Right cardiac atrium (tissue), 5 donors: Measurements from ENCODE around the gene TUBB3. TPM values are rescaled to one million over a fixed set of nuclear protein-coding genes. Genes with fewer than 3 reads are reported as not detected.

ENCODE experiments used
- ATAC-seq, 2 donors: fragments of 200-7000 bp; cut with Tn5 transposase; one replicate each; pipeline versions ENCODE4 v1.8.0 to v1.9.1; 2020; ENCODE audit warnings: moderate library complexity in 2 of 2, mild to moderate bottlenecking in 1 of 2
- DNase-seq, 3 donors: peaks; one replicate each; pipeline ENCODE4 v3.0.0-alpha.2; 2020
- H3K27ac ChIP-seq: one replicate; pipeline ENCODE4 v1.5.1; 2013; ENCODE audit warnings: mild to moderate bottlenecking, low read length, control low read depth, moderate library complexity
- H3K27me3 ChIP-seq: one replicate; pipeline ENCODE4 v1.6.1; 2013; ENCODE audit not compliant: control insufficient read depth, insufficient read depth
- H3K4me1 ChIP-seq: one replicate; pipeline ENCODE4 v1.6.1; 2013; ENCODE audit warnings: low read length; ENCODE audit not compliant: control insufficient read depth, insufficient read depth
- H3K4me3 ChIP-seq: one replicate; pipeline ENCODE4 v1.5.1; 2013; ENCODE audit warnings: low read length, control low read depth
- H3K9me3 ChIP-seq: one replicate; pipeline ENCODE4 v1.6.1; 2013; ENCODE audit warnings: low read length; ENCODE audit not compliant: control insufficient read depth
- WGBS: extraction: QIAGEN DNeasy Blood & Tissue Kit; methylation state at CpG from one replicate; pipeline ENCODE4 v1.1.7; 2013; 5-methylcytosine and 5-hydroxymethylcytosine counted together
- intact Hi-C, 4 donors: fragments of 100-400 bp; cut with DNase I; formaldehyde crosslinking; loops; one replicate each; pipeline versions ENCODE4 v1.11.0 to v1.14.0; 2022 to 2023
- polyA plus RNA-seq: library from polyadenylated mRNA; stranded (reverse); fragments of 200-250 nt; gene quantifications from one replicate; pipeline ENCODE4 v1.2.3, GENCODE V29; 2013
- total RNA-seq, 4 donors: library from RNA; stranded (reverse); fragmentation: NEBNext Ultra II Directional; extraction: Animal tissue kit (Norgen Biotek cat#: 25700); gene quantifications; one replicate each; pipeline ENCODE4 v1.2.1, GENCODE V29; 2021
- donor health status: healthy with polysubstance abuse.
- donor health status: DM: no; HTN: yes; CAD: no.
- donor health status: DM: no; HTN: no; CAD: no.
- donor health status: DM: no; HTN: yes; CAD: no; lungs with severe emphysema.
- donor health status: DM: yes; HTN: yes; CAD: no.

TUBB3 gene
- total and polyA plus RNA-seq, 5 donors: 1.1 to 6.6 (median 2.1) TPM

DNA sequence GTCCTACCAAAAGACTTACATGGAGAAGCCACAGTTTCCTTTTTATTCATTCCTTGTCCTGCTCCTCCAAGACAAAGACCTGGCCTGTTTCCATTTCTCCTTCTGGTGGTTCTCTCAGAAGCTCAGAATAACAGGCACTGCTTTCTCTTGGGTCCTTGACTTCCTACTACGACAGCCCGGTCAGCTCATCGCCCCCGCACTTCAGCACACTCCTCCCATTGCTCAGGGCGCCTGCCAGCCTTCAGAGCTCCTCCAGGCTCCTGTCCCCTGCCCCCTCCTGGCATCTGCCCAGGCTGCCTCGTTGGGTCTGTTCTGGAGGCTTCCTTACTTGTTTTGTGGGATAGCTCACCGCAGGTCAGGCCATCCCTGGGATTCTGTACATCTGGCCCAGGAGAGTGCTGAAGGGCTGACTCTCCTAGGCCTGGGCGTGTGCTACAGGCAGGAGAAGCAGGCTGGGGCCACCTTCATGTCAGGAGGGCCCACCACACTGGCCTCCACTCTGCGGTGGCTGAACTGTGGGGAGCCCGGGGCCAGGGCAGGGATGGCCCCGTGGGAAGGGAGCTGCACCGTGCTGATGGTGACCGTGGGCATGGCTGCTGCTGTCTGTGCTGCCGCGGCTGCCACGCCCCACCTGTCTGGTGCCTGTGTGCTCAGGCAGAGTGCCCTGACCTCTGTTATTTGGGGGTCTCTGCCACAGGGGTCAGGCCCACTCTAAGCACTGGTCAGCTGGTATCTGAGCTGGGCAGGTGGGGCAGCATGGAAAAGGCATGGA is 32.1 kb upstream of the TUBB3 start:
- 75% methylated on average over 16 of the region's 16 CpGs for WGBS
- H3K9me3 ChIP-seq: no peaks in the 10 kb centered on the region
- no peak overlapping the region for H3K27ac ChIP-seq
- no peaks in the 10 kb centered on the region for H3K27me3 ChIP-seq
- ATAC-seq (peak in 1 of 2 donors; percentile 14), DNase-seq (peak in 1 of 3 donors; percentile 67)
- intact Hi-C loops: no loop called here
- H3K4me3 ChIP-seq: no peak overlapping the region
- H3K4me1 ChIP-seq: no peaks in the 10 kb centered on the region

DNA sequence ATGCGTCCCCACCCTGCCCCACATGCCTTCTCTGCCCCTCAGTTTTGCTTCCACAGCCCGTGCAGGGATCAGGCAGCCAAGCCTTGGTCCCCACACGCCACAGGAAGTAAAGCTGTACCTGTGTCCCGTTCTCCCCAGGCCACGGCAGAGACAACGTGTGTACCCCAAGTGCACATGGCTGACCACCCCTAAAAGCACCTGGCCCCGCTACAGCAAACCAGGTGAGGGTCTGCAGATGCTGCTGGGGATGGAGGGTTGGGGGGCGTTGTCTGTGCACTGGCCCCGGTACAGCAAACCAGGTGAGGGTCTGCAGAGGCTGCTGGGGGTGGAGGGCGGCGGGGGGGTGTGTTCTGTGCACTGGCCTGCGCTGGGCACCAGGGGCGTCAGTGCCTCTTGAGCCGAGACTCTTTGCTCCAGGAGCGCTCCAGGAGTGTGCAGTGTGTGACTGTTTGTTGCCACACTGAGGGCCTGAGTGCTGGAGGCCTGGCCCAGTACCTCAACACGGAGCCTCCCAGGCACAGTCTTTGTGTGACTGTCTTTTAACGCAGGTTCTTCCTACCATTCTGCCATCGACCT is 31.0 kb upstream of the TUBB3 start:
- H3K4me1 ChIP-seq: no peaks in the 10 kb centered on the region
- H3K27me3 ChIP-seq: no peaks in the 10 kb centered on the region
- no peak overlapping the region for H3K4me3 ChIP-seq
- DNase-seq (peak in 1 of 3 donors; percentile 24), ATAC-seq (no peak)
- intact Hi-C loops: no loop called here
- no peak overlapping the region for H3K27ac ChIP-seq
- WGBS: 92% methylated on average over 18 of the region's 18 CpGs
- H3K9me3 ChIP-seq: no peaks in the 10 kb centered on the region

- Histone ChIP-seq H3K4me1 (no peaks in the 10 kb centered on the region), H3K9me3 (no peaks in the 10 kb centered on the region), H3K27me3 (no peaks in the 10 kb centered on the region), H3K4me3 (no peak overlapping the region), H3K27ac (no peak overlapping the region)
- 94% methylated on average over 9 of the region's 9 CpGs for WGBS
- intact Hi-C loops: no loop called here
- ATAC-seq (no peak), DNase-seq (peak in 1 of 3 donors; percentile 28)
These were observed 30.5 kb upstream of the TUBB3 start for GRCh38 chr16:89892635-89893034.

DNA sequence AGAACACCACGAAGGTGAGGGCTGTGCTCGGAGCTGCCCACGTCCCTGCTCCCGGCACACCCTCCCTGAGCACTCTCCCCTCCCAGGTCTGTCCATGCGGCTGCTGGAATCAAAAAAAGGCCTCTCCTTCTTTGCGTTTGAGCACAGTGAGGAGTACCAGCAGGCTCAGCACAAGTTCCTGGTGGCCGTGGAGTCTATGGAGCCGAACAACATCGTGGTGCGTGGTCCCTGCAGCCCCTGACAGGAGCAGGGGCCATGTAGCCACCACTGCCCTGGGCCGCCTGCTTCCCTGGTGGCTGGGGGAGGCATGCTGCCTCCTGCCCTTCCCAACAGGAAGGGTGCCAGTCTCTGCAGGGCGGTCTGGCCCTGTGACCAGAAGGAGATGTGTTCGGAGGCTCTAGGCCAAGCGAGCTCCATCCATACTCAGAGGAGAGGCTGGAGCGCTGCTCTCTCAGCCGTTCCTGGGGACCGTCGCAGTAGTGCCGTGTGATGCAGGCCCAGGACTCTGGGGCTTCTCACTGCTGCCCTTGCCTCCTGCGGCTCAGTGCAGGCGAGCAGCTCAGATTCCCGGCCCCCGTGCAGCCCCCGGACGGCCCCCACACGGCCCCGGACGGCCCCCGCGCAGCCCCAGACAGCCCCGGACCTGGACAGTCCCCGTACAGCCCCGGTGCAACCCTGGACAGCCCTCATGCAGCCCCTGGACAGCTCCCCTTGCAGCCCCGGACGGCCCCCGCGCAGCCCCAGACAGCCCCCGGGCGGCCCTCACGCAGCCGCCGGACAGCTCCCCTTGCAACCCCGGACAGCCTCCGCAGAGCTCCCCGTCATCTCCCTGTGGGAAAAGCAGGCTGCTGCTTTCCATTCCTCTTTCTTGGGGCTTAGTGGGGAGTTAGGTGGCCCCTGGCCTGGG is 29.2 kb upstream of the TUBB3 start:
- Histone ChIP-seq H3K4me3 (no peak overlapping the region), H3K27ac (no peak overlapping the region), H3K27me3 (no peaks in the 10 kb centered on the region), H3K9me3 (no peaks in the 10 kb centered on the region), H3K4me1 (no peaks in the 10 kb centered on the region)
- WGBS: 93% methylated on average over 45 of the region's 45 CpGs
- peak; percentile 20 to 22 for ATAC-seq
- peak in 2 of 3 donors; percentile 19 to 62 for DNase-seq
- intact Hi-C loops: no loop called here

GRCh38 chr16:89895482-89896250 is 27.5 kb upstream of the TUBB3 start:
- Histone ChIP-seq H3K9me3 (no peaks in the 10 kb centered on the region), H3K4me1 (no peaks in the 10 kb centered on the region), H3K27ac (no peak overlapping the region), H3K4me3 (no peak overlapping the region), H3K27me3 (no peaks in the 10 kb centered on the region)
- intact Hi-C loops: no loop called here
- ATAC-seq (no peak), DNase-seq (peak in 1 of 3 donors; percentile 13)
- 94% methylated on average over 26 of the region's 26 CpGs for WGBS

DNA sequence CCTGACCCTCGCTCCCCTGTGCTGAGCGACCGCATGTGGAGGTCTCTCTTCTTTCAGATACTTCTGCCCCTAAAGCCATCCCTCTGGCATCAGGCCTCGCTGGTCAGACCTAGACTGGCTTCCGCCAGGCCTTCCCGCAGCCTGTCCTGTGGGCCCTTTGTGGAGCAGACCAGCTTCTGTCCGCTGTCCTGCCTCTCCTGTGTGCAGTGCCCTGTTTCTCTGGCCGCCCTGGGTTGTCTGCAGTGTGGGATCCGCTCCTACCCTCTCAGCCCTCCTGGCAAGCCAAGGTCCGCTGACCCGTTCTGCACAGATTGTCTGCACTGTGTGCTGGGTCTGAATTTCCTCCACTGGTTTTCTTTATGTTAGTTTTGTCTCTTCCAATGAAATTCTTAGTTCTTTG is 25.9 kb upstream of the TUBB3 start:
- Histone ChIP-seq H3K27ac (no peak overlapping the region), H3K9me3 (no peaks in the 10 kb centered on the region), H3K27me3 (no peaks in the 10 kb centered on the region), H3K4me1 (no peaks in the 10 kb centered on the region), H3K4me3 (no peak overlapping the region)
- ATAC-seq (no peak), DNase-seq (peak in 2 of 3 donors; percentile 16 to 31)
- intact Hi-C loops: no loop called here
- 97% methylated on average over 11 of the region's 11 CpGs for WGBS

GRCh38 chr16:89898201-89898967 is 24.8 kb upstream of the TUBB3 start:
- Histone ChIP-seq H3K9me3 (no peaks in the 10 kb centered on the region), H3K4me3 (no peak overlapping the region), H3K27me3 (no peaks in the 10 kb centered on the region), H3K27ac (no peak overlapping the region), H3K4me1 (no peaks in the 10 kb centered on the region)
- intact Hi-C loops: no loop called here
- WGBS: 95% methylated on average over 36 of the region's 36 CpGs
- no peak for ATAC-seq
- peak in 2 of 3 donors; percentile 28 to 36 for DNase-seq

GRCh38 chr16:89899879-89900481 is 23.2 kb upstream of the TUBB3 start:
- H3K27ac ChIP-seq: no peak overlapping the region
- no peaks in the 10 kb centered on the region for H3K4me1 ChIP-seq
- no peaks in the 10 kb centered on the region for H3K27me3 ChIP-seq
- H3K4me3 ChIP-seq: no peak overlapping the region
- peak in 2 of 3 donors; percentile 37 to 41 for DNase-seq
- WGBS: 92% methylated on average over 20 of the region's 20 CpGs
- no peak for ATAC-seq
- H3K9me3 ChIP-seq: no peaks in the 10 kb centered on the region
- intact Hi-C loops: no loop called here

GRCh38 chr16:89900885-89901284 is 22.3 kb upstream of the TUBB3 start:
- H3K4me3 ChIP-seq: no peak overlapping the region
- intact Hi-C loops: no loop called here
- H3K27ac ChIP-seq: no peak overlapping the region
- DNase-seq: peak in 1 of 3 donors; percentile 30
- no peaks in the 10 kb centered on the region for H3K9me3 ChIP-seq
- 94% methylated on average over 17 of the region's 17 CpGs for WGBS
- H3K4me1 ChIP-seq: no peaks in the 10 kb centered on the region
- H3K27me3 ChIP-seq: no peaks in the 10 kb centered on the region
- no peak for ATAC-seq

DNA sequence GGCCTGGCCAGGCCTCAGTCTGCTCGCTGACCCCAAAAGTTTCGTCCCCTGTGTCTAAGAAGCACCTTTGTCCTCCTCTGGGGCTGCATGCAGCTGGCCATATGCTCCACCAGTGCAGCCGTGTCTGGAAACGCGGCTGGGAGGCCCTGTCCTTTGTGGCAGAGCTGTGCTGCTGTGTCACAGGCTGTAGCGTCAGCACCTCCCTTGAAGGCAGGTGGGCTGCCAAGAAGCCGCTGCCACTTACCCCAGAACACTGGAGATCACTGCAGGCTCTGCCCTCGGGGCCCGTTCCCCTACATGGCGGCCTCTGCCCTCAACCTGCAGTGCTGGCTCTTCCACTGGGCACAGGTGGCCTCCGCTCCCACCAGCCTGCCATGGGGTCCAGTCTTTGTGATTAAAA is 20.2 kb upstream of the TUBB3 start:
- WGBS: 92% methylated on average over 11 of the region's 11 CpGs

More for the DNA sequence above, 20.2 kb upstream of the TUBB3 start:
- no peaks in the 10 kb centered on the region for H3K9me3 ChIP-seq
- ATAC-seq (no peak), DNase-seq (peak in 1 of 3 donors; percentile 48)
- intact Hi-C loops: no loop called here
- H3K27ac ChIP-seq: no peak overlapping the region
- H3K27me3 ChIP-seq: no peaks in the 10 kb centered on the region
- no peaks in the 10 kb centered on the region for H3K4me1 ChIP-seq
- H3K4me3 ChIP-seq: no peak overlapping the region
